Measurements from ENCODE around the gene ARSB. TPM values are rescaled to one million over a fixed set of nuclear protein-coding genes. Genes with fewer than 3 reads are reported as not detected.

Gene ARSB
- total RNA-seq, 1 experiment from 2014 or later = 5.2 TPM

- Mint-ChIP-seq H3K9me3 (ENCODE audit: unreplicated experiment) (no peaks in the 10 kb centered on the region), H3K27me3 (ENCODE audit: insufficient read depth, unreplicated experiment) (peaks cover 14% of the 10 kb centered on the region), H3K27ac (ENCODE audit: low read depth, unreplicated experiment) (no peak overlapping the region), H3K4me3 (ENCODE audit: unreplicated experiment) (no peak overlapping the region), H3K36me3 (ENCODE audit: insufficient read depth, unreplicated experiment) (no peaks in the 10 kb centered on the region), H3K4me1 (ENCODE audit: insufficient read depth, unreplicated experiment) (peaks cover 9% of the 10 kb centered on the region)
- BruUV-seq (replicated peaks) = no TSS peak
- no peak for TF ChIP-seq CTCF (IDR thresholded peaks at IDR 0.05; ENCODE audit: unreplicated experiment)
- ChIA-PET POLR2A (interaction anchor here (0.8 kb wide), 1 partner anchor 10 kb away, joined by 3 read pairs; no protein-coding TSS in a partner anchor), CTCF (interaction anchor here (0.5 to 0.7 kb wide), 2 partner anchors 23 to 139 kb away, joined by 3 read pairs; no protein-coding TSS in a partner anchor)
- intact Hi-C loops (cut with micrococcal nuclease) = no loop called here
- no peak for DNase-seq (ENCODE audit: unreplicated experiment)
Observed at GRCh38 chr5:79005936-79006631, 21.0 kb upstream of the ARSB start.

- no peak for DNase-seq (ENCODE audit: unreplicated experiment)
- no TSS peak for BruUV-seq (replicated peaks)
- ChIA-PET CTCF (interaction anchor here (1.1 kb wide), 1 partner anchor 19 kb away, joined by 4 read pairs; no protein-coding TSS in a partner anchor), POLR2A (no interaction called here)
- Mint-ChIP-seq H3K27me3 (ENCODE audit: insufficient read depth, unreplicated experiment) (peaks cover 14% of the 10 kb centered on the region), H3K4me1 (ENCODE audit: insufficient read depth, unreplicated experiment) (peaks cover 9% of the 10 kb centered on the region), H3K4me3 (ENCODE audit: unreplicated experiment) (no peak overlapping the region), H3K36me3 (ENCODE audit: insufficient read depth, unreplicated experiment) (no peaks in the 10 kb centered on the region), H3K9me3 (ENCODE audit: unreplicated experiment) (no peaks in the 10 kb centered on the region), H3K27ac (ENCODE audit: low read depth, unreplicated experiment) (no peak overlapping the region)
- intact Hi-C loops (cut with micrococcal nuclease) = no loop called here
- TF ChIP-seq CTCF (IDR thresholded peaks at IDR 0.05; ENCODE audit: unreplicated experiment) = no peak
Observed at GRCh38 chr5:79005151-79005550, 20.0 kb upstream of the ARSB start.

- no peak overlapping the region for H3K4me3 Mint-ChIP-seq (ENCODE audit: unreplicated experiment)
- no peaks in the 10 kb centered on the region for H3K36me3 Mint-ChIP-seq (ENCODE audit: insufficient read depth, unreplicated experiment)
- DNase-seq (ENCODE audit: unreplicated experiment) = no peak
- no peaks in the 10 kb centered on the region for H3K9me3 Mint-ChIP-seq (ENCODE audit: unreplicated experiment)
- H3K4me1 Mint-ChIP-seq (ENCODE audit: insufficient read depth, unreplicated experiment) = peaks cover 9% of the 10 kb centered on the region
- peaks cover 14% of the 10 kb centered on the region for H3K27me3 Mint-ChIP-seq (ENCODE audit: insufficient read depth, unreplicated experiment)
- CTCF ChIA-PET = interaction anchor here (1.7 kb wide), 1 partner anchor 22 kb away, joined by 4 read pairs; no protein-coding TSS in a partner anchor
- TF ChIP-seq CTCF (IDR thresholded peaks at IDR 0.05; ENCODE audit: unreplicated experiment) = no peak
- BruUV-seq (replicated peaks) = no TSS peak
- intact Hi-C loops (cut with micrococcal nuclease) = no loop called here
- no peak overlapping the region for H3K27ac Mint-ChIP-seq (ENCODE audit: low read depth, unreplicated experiment)
- POLR2A ChIA-PET = interaction anchor here (1.3 kb wide), 1 partner anchor 17 kb away, joined by 3 read pairs; no protein-coding TSS in a partner anchor
Observed at GRCh38 chr5:79002374-79002773, 17.3 kb upstream of the ARSB start.

GRCh38 chr5:79001471-79001870, 16.4 kb upstream of the ARSB start:
- ChIA-PET POLR2A (interaction anchor here (0.7 to 1.3 kb wide), 2 partner anchors 15 to 16 kb away, joined by 3 read pairs; no protein-coding TSS in a partner anchor), CTCF (interaction anchor here (0.6 to 1.7 kb wide), 2 partner anchors 20 to 23 kb away, joined by 3 to 4 read pairs; no protein-coding TSS in a partner anchor)
- intact Hi-C loops (cut with micrococcal nuclease) = no loop called here
- BruUV-seq (replicated peaks) = no TSS peak
- TF ChIP-seq CTCF (IDR thresholded peaks at IDR 0.05; ENCODE audit: unreplicated experiment) = no peak
- Mint-ChIP-seq H3K27me3 (ENCODE audit: insufficient read depth, unreplicated experiment) (peaks cover 14% of the 10 kb centered on the region), H3K9me3 (ENCODE audit: unreplicated experiment) (no peaks in the 10 kb centered on the region), H3K4me3 (ENCODE audit: unreplicated experiment) (no peak overlapping the region), H3K36me3 (ENCODE audit: insufficient read depth, unreplicated experiment) (no peaks in the 10 kb centered on the region), H3K4me1 (ENCODE audit: insufficient read depth, unreplicated experiment) (peaks cover 9% of the 10 kb centered on the region), H3K27ac (ENCODE audit: low read depth, unreplicated experiment) (no peak overlapping the region)
- DNase-seq (ENCODE audit: unreplicated experiment) = no peak
